NCI-H510A (cell line): ENCODE measurements around the gene TPBG.
"Not testable (repeated sequence)": the region's sequence is repeated elsewhere in the genome, so short reads cannot be mapped to it uniquely, and the experiment has no call there.

ENCODE experiments used
- DNase-seq: peaks from one replicate; lab custom pipeline; 2025; lab: John Stamatoyannopoulos, UW

The TPBG gene

DNA sequence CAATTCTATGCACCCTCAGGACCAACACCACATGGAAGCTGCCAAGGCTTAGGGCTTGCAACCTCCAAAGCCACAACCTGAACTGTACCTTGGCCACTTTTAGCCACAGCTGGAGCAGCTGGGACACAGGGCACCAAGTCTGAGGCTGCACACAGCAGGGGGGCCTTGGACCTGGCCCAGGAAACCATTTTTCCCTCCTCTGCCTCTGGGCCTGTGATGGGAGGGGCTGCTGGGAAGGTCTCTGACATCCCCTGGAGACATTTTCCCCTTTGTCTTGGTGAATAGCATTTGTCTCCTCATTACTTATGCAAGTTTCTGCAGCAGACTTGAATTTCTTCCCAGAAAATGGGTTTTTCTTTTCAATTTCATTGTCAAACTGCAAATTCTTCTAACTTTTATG is 13.0 kb downstream of the TPBG start:
- no peak for DNase-seq

DNA sequence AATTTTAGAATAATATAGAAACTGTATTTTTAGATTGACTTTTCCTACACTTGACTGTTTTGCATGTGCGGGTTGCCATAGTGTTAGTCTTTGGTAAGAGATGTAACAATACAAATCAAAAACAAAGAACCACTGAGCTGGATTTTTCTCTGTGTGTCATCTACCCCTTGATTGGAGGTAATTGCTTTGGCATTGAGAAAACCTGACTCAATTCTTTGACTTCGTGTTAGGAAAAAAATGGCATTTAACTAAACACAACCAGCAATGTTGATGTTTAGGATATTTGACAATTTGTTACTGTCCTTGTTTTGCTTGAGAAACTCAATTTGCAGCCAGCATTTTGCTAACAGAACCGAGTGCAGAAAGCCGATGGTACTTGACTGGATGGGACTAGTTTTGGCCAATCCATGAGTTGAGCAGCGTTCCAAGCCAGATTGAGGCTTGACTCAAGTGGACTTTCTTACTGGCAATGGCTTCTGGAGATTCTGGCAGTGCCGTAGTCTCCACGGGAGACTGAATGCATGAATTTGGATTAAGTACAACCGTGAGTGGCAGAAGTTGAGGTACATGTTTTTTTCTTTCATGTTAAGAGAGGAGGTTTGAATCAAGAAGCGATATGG is 17.1 kb downstream of the TPBG start:
- DNase-seq = no peak

DNA sequence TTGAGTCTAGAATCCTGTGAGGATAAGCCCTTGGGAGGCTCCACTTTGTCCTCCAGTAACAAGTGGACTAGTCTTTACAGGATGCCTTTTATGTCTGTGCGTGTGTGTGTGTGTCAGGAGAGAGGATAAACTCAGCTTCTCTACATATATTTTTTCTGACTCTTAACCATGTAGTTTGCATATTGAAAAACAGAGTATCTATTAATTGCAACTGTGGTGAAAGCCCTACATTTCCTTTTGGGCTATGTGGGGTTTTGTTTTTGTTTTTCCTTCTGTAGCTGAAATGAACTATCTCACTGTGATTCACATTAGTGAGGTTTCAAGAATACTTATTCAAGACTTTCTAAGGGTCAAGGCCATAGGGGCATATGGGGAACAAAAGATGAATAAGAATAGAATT is 17.7 kb downstream of the TPBG start:
- DNase-seq = no peak

DNA sequence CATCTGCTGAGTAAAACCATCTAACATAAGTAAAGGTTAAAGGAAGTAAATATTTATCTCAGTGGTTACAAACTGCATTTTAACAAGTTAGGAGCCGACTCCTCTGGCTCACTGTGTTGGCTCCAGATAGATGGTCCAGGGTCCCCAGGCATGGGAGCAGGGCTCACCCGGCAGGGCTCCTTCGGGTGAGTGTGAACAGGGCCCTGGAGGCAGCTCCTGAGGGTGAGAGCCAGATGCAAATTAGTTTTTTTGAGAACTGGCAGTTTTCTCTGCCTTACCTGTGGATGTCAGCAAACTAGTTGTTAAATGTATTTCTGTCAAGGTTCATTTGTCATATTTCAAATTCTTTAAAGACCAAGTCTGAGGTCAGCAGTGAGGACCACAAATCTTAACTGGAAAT is 21.5 kb downstream of the TPBG start:
- DNase-seq = no peak

DNA sequence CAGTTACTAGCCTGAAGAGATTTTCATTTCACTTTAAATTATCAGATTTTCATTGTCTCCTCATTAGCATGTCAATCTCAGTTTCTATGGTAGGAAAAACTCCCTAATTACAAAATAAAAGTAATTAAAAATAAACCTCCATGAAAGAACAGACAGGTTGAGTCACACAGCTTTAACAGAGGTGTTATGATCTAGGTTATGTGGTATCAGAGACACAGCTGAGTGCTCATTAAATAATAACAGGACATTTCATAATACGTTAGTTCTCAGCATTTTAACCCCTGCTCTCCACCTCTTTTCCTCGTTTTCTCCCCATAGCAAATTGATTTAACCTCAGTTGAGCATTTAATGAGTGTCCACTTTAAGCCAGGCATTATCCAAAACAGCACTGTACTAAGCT is 21.9 kb downstream of the TPBG start:
- no peak for DNase-seq

DNA sequence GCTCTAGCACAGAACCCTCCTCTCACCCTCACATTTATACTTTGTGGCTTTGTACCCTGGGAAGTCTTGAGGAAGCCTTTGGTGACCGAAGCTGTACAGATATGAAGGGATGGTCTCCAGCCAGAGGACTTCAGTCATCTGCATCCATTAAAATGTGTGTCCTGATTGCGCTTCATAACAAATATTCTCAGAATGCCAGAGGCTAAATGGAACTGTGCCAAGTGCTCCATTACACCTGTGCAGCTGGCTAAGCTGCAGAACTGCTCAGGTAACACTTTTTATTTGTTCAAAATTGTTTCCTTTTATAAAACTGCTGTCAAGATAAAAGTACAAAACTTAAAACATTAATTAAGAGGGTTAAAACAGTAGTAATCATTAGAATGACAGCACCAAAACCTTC is 22.3 kb downstream of the TPBG start:
- no peak for DNase-seq

DNA sequence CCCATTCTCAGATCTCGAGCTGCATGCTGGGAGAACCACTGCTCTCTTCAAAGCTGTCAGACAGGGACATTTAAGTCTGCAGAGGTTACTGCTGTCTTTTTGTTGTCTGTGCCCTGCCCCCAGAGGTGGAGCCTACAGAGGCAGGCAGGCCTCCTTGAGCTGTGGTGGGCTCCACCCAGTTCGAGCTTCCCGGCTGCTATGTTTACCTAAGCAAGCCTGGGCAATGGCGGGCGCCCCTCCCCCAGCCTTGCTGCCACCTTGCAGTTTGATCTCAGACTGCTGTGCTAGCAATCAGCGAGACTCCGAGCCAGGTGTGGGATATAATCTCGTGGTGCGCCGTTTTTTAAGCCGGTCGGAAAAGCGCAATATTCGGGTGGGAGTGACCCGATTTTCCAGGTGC is 31.2 kb downstream of the TPBG start:
- not testable (repeated sequence) for DNase-seq

DNA sequence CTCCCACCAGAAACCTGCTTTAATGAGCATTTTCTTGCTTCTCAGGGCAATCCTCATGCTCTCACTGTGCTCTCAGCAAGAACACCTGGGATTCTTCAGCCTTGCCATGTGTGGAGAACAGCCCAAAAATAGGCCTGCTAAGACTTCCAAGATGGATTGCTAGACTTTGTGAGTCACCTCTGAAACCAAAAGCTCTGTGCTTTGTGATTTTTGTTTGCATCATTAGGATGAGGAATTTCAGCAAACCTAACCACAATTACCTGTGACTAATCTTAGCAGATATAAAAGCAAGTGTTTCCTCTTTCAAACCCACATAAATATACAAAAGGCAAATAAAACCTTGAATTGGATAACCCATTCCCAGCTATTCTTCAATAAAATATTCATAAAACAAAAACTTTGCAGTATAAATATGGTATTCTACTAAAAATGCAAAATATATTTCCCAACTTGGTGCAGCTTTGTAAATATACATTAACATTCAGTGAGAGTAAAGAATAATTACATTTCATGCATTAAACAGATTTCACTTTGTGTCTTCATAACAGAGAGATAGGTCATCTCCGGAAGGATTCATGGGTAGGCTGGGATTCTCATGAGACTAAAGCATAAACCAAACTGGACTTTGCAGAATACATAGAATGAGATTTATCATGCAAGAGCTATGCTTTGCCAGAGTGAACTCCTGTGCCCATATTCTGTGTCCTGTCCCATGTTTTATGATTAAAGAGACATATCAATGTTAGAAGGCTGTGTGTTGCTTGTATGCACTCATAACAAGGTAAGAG is 33.5 kb downstream of the TPBG start:
- no peak for DNase-seq

DNA sequence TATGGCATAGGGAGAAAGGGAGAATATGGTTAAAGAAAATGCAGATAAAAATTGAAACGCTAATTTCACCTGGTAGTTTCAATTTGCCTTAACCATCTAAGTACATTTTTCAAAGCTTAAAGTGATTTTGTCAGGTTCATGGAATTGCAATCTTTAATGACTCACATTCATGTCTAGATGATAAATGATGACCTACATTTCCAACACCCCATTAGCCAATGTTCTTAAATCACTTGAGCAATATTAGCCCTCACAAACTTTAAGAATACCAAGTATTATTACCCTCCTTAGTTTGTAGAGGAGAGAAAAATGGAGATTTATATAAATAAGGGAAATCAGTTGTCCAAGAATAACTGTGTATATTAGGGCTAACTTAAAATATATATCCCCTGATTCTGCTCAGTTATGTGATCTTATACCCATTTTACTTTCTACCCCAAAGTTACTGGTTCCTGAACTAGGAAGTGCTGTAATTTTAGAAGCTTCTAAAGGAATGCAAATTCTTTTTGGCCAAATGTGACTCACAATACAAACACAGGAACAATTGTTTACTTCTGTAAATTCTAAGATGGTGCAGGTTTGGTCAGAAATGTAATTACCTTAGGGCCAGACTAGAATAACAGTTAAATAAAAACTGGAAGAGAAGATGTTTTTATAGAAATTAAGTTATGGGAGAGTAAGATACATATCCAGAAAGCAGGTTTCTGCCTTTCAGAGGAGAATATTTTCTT is 34.5 kb downstream of the TPBG start:
- DNase-seq = no peak

DNA sequence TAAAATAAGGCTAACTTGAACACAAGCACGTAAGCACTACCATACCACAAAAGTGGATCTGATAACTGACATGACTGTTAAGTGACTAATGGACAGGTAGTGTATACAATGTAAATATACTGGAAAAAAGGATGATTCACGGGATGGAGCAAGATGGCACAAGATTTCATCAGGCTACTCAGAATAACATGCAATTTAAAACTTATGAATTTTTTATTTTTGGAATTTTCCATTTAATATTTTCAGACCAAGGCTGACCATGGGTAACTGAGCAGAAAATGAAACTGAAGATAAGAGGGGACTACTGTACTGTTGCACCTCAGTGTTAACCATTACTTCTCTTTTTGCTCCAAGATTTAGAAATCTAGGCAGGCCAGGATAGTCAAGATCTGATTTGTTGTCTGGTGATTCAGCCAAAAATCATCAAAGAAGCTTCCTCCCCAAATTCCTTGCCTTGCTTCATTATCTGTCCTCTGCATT is 45.4 kb downstream of the TPBG start:
- no peak for DNase-seq

DNA sequence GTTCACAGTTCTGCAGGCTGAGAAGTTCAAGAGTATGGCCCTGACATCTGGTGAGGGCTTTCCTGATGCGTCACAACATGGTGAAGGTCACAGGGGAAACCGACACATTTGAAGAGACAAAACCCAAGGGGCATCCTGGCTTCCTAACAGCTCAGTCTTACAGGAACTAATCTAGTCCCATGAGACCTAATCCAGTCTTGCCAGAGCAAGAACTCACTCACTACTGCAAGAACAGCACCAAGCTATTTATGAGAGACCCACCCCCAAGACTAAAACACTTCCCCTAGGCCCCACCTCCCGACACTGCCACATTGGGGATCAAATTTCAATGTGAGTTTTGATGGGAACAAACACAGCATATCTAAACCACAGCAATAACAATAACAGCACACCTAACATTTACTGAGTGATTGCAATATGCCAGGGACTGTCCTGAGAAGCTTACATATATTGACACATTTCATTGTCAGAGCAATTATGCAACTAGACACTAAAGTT is 46.6 kb downstream of the TPBG start:
- DNase-seq = no peak

DNA sequence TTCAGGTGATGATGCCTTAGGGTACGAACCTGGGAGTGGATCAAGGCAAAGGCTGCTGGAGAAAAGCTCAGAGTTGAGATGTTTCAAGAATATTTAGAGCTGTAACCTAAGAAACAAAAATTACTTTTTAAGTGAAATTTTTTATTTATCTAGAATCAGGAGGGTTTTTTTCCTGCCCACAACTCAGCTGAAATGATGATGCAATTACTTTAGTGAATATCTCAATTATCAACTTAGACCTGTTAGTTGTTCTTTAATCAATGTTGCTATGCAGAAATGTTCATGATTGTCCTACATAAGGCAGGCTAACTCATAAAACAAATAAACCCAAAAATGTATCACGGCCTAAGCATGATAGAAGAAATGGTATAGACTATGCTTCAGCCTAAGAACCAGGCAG is 50.3 kb downstream of the TPBG start:
- no peak for DNase-seq

DNA sequence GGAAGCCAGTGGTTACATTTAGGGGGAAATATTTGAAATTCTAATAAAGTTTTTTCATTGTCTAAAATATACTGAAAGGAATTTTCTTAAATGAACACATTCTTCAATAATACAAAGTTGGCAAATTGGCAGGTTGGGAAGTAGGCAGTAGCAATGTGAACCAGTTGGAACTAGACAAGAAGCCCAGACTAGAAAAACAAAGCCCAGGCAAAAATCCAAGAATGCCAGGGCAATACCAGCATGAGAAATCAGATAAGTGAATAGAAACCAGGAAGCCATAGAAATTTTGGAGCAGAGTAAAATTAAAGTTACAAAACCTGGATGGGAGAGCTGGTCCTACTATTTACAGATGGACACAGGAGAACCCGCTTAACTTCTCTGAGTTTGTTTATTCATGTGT is 52.2 kb downstream of the TPBG start:
- no peak for DNase-seq

DNA sequence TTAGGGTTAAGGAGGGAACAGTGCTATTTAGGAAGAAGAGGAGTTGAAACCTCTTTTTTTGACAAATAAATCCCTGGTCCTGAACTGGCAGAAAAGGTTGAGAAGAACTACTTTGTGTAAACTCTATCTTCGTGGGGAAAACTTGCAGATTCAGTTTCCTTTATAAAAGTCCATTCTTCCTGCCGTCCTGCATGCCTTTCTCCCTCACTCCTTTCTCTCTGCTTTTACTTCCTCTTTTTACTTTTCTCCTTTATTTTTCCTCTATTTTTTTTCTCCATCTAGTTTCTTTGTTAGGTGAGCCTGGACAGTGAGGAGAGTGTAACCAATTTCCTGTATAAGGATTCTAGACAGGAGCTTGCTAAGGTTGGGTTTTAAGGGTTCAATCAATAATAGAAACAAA is 52.7 kb downstream of the TPBG start:
- DNase-seq = no peak
